H1 (cell line): ENCODE results near the gene ZBTB16. TPM values are rescaled to one million over a fixed set of nuclear protein-coding genes. Genes with fewer than 3 reads are reported as not detected.

Source experiments
- EGR1 ChIP-seq: IDR thresholded peaks from 2 replicates; pipeline ENCODE4 v1.6.1; 2011; ENCODE audit warnings: low read depth, low read length, borderline replicate concordance
- SUZ12 ChIP-seq: fragments of 200-600 bp; sonication (generic); IDR thresholded peaks from 2 replicates; pipeline ENCODE4 v1.6.1; 2012; ENCODE audit warnings: mild to moderate bottlenecking, inconsistent platforms, low read length, moderate library complexity, mixed read lengths
- polyA plus RNA-seq, 7 experiments: library from polyadenylated mRNA; depleted of rRNA in 3 of 7; stranded (reverse) in 5 of 7; unstranded in 2 of 7; fragments of >200 nt in 5 of 7; fragments of 200-250 nt in 2 of 7; gene quantifications; 1 replicate in 5 of 7; 2 replicates in 1 of 7; 4 replicates in 1 of 7; pipeline versions ENCODE4 v1.2.1 to v1.2.3, GENCODE V29; 2011 to 2013; ENCODE audit warnings: missing spikeins in 2 of 7, mixed read lengths in 2 of 7
- total RNA-seq: library from RNA; stranded (reverse); fragmentation: NEBNext Ultra II Directional; extraction: Animal tissue kit (Norgen Biotek cat#: 25700); gene quantifications from 2 replicates; pipeline ENCODE4 v1.2.1, GENCODE V29; 2021
- TF ChIP-seq, protein P1 (sequence below): IDR thresholded peaks from 2 replicates; pipeline ENCODE4 v1.6.1; 2011; ENCODE audit warnings: low read depth, mild to moderate bottlenecking, low read length; ENCODE audit not compliant: insufficient read depth
- TF ChIP-seq, protein P2 (sequence below), 3 experiments: IDR thresholded peaks; 1 replicate in 2 of 3; 2 replicates in 1 of 3; pipeline versions ENCODE4 v1.5.1 to v1.6.1; 2011; ENCODE audit warnings: low read length in 3 of 3, mild to moderate bottlenecking in 3 of 3, inconsistent platforms in 2 of 3, low read depth in 1 of 3, moderate library complexity in 1 of 3; ENCODE audit not compliant: insufficient read depth in 1 of 3; ENCODE audit errors: control extremely low read depth in 1 of 3

Gene ZBTB16
- total and polyA plus RNA-seq, 2 of the 8 experiments (the other 6 are each of a cell fraction or from before 2014, with no cell fraction given) = 0.12 to 0.61 TPM

DNA sequence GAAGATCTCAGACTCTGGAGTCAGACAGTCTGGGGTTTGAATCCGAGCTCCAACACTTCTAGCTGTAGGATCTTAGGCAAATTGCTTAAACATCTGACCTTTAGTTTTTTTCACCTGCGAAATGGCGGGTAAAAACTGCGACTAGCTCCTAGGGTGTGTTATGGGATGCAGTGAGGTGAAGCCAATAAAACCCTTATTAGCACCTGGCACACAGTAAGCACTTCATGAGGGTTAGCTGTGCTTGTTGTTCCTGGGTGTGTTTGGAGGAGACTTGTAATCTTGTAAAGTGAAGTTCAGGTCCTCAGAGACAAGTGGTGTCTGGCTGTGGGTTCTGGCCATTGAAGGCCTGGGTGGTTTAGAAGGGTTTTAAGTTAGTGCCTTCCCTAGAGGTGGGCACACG is 68.9 kb downstream of the ZBTB16 start (continued):
- TF ChIP-seq, protein P1, sequence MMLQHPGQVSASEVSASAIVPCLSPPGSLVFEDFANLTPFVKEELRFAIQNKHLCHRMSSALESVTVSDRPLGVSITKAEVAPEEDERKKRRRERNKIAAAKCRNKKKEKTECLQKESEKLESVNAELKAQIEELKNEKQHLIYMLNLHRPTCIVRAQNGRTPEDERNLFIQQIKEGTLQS = no peak
- TF ChIP-seq SUZ12 = no peak
- TF ChIP-seq, protein P2, sequence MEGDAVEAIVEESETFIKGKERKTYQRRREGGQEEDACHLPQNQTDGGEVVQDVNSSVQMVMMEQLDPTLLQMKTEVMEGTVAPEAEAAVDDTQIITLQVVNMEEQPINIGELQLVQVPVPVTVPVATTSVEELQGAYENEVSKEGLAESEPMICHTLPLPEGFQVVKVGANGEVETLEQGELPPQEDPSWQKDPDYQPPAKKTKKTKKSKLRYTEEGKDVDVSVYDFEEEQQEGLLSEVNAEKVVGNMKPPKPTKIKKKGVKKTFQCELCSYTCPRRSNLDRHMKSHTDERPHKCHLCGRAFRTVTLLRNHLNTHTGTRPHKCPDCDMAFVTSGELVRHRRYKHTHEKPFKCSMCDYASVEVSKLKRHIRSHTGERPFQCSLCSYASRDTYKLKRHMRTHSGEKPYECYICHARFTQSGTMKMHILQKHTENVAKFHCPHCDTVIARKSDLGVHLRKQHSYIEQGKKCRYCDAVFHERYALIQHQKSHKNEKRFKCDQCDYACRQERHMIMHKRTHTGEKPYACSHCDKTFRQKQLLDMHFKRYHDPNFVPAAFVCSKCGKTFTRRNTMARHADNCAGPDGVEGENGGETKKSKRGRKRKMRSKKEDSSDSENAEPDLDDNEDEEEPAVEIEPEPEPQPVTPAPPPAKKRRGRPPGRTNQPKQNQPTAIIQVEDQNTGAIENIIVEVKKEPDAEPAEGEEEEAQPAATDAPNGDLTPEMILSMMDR (IDR thresholded peaks at IDR 0.05; ENCODE audit: control extremely low read depth in 1 of 3, insufficient read depth in 1 of 3, low read depth in 1 of 3, low read length in 3 of 3) = no peak
- no peak for TF ChIP-seq EGR1
